OCI-LY1 (cell line): ENCODE data around the gene HDAC9.

Source experiments
- EZH2 ChIP-seq: fragments of 200-600 bp; sonication (generic), shearing (Covaris generic); IDR thresholded peaks from 2 replicates; pipeline ENCODE4 v1.8.0; 2017; ENCODE audit warnings: borderline replicate concordance, mixed run types, mild to moderate bottlenecking, antibody characterized with exemption, low read length, moderate library complexity, mixed read lengths
- TF ChIP-seq, protein P1 (sequence below): fragments of 200-600 bp; sonication (generic), shearing (Covaris generic); IDR thresholded peaks from 2 replicates; pipeline ENCODE4 v1.5.1; 2017; ENCODE audit warnings: mild to moderate bottlenecking, antibody characterized with exemption, low read length, moderate library complexity, mixed read lengths

DNA sequence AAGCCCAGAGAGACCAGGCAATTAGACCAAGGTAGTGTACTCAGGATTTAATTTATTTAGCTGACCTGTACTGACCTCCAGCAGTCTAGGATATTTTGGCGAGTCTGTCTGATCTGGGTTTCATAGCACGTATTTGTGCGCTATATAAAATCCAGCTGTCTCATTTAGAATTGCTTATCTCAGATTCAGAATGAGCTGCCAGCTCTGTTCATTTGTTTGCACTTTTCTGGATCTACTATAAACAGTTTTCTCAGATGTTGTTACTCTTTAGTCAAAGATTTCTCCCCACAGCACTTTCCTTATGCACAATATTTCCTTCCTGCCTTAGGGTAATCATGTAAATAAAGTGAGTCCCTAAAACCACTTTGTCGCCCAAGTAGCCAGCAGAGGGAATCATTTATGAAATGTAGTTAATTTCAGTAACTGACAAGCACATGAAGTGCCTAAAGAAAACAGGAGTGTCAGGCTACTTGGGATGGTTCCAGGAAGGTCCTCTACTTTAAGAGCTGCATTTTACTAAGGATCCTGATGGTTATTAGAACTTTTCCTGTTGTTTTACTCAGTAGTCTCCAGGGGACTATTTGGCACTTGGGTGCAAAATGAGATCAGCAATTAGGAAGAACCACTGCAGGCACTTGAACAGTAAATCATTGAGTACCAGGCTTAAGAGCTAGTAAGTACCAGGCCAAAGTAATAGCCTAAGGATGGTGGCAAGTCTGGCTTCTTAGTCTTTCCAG is 395.5 kb downstream of the HDAC9 start:
- no peak for TF ChIP-seq EZH2
- TF ChIP-seq, protein P1, sequence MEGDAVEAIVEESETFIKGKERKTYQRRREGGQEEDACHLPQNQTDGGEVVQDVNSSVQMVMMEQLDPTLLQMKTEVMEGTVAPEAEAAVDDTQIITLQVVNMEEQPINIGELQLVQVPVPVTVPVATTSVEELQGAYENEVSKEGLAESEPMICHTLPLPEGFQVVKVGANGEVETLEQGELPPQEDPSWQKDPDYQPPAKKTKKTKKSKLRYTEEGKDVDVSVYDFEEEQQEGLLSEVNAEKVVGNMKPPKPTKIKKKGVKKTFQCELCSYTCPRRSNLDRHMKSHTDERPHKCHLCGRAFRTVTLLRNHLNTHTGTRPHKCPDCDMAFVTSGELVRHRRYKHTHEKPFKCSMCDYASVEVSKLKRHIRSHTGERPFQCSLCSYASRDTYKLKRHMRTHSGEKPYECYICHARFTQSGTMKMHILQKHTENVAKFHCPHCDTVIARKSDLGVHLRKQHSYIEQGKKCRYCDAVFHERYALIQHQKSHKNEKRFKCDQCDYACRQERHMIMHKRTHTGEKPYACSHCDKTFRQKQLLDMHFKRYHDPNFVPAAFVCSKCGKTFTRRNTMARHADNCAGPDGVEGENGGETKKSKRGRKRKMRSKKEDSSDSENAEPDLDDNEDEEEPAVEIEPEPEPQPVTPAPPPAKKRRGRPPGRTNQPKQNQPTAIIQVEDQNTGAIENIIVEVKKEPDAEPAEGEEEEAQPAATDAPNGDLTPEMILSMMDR = no peak
